HCT116 (cell line): Measurements from ENCODE around the gene HAUS6. TPM values are rescaled to one million over a fixed set of nuclear protein-coding genes. Genes with fewer than 3 reads are reported as not detected.

ENCODE experiments used
- ATAC-seq: fragments of 200-7000 bp; cut with Tn5 transposase; 2 replicates; pipeline ENCODE4 v1.9.1; 2020; ENCODE audit warnings: mild to moderate bottlenecking, moderate library complexity
- BruUV-seq: library from RNA; stranded (reverse); fragments of 400-500 nt; replicated peaks from 2 replicates; lab custom pipeline; 2021; lab: Mats Ljungman, UMichigan
- CTCF ChIA-PET: fragments of 300-600 bp; sonication (Branson Sonifier 250); formaldehyde crosslinking; loops from one replicate; lab custom pipeline; 2021; ENCODE audit warnings: antibody characterized with exemption; lab: Charles Lee
- POLR2A ChIA-PET: fragments of 300-600, 350-600 bp; sonication (Branson Sonifier 250); formaldehyde crosslinking; loops from one replicate; lab custom pipeline; 2021; ENCODE audit warnings: antibody characterized with exemption; lab: Charles Lee
- RAD21 ChIA-PET, 2 experiments: fragments of 300-600 bp; sonication (Branson Sonifier 250); formaldehyde crosslinking; loops; one replicate each; lab custom pipeline; 2023; ENCODE audit warnings: low total read pairs in 2 of 2; ENCODE audit not compliant: uncharacterized antibody in 2 of 2, unreplicated experiment in 2 of 2, low non-redundant PET in 1 of 2; lab: Charles Lee
- DNase-seq: peaks from one replicate; pipeline ENCODE4 v3.0.0-alpha.2; 2010; ENCODE audit warnings: low read depth, low spot score
- H2AFZ ChIP-seq: fragments of 200-600 bp; shearing (Covaris generic), sonication (generic); 2 replicates; pipeline ENCODE4 v1.6.1; 2017; ENCODE audit warnings: low read depth, mixed run types, mixed read lengths, antibody characterized with exemption, low read length; ENCODE audit not compliant: poor library complexity, severe bottlenecking
- H3K27ac ChIP-seq: 2 replicates; pipeline ENCODE4 v1.5.1; 2012; ENCODE audit warnings: low read depth, low read length
- H3K27me3 ChIP-seq: fragments of 200-600 bp; sonication (generic); 2 replicates; pipeline ENCODE4 v1.6.1; 2016; ENCODE audit warnings: mixed run types, low read length, mixed read lengths; ENCODE audit not compliant: insufficient read depth
- H3K36me3 ChIP-seq, 2 experiments: fragments of 200-500 bp in 1 of 2; fragments of 200-600 bp in 1 of 2; sonication (Bioruptor generic) in 1 of 2; sonication (generic) in 1 of 2; 2 replicates each; pipeline versions ENCODE4 v1.5.1 to v1.6.1; 2014 to 2016; ENCODE audit warnings: low read length in 2 of 2, inconsistent platforms in 1 of 2, mixed read lengths in 1 of 2, mixed run types in 1 of 2; ENCODE audit not compliant: insufficient read depth in 2 of 2, control insufficient read depth in 1 of 2
- H3K4me1 ChIP-seq, 2 experiments: fragments of 200-600 bp in 1 of 2; sonication (generic) in 1 of 2; 2 replicates each; pipeline versions ENCODE4 v1.5.1 to v1.6.1; 2012 to 2017; ENCODE audit warnings: low read length in 2 of 2, inconsistent platforms in 1 of 2, mild to moderate bottlenecking in 1 of 2, mixed read lengths in 1 of 2, mixed run types in 1 of 2, moderate library complexity in 1 of 2; ENCODE audit not compliant: insufficient read depth in 2 of 2, control insufficient read depth in 1 of 2
- H3K4me2 ChIP-seq: fragments of 200-600 bp; sonication (generic); 2 replicates; pipeline ENCODE4 v1.6.1; 2017; ENCODE audit warnings: mixed run types, low read length, mixed read lengths
- H3K4me3 ChIP-seq, 2 experiments: fragments of 200-600 bp in 1 of 2; sonication (generic) in 1 of 2; replicated peaks in 1 of 2; 2 replicates each; pipeline ENCODE4 v1.5.1; 2011 to 2016; ENCODE audit warnings: low read length in 2 of 2, control low read depth in 1 of 2, low read depth in 1 of 2, mild to moderate bottlenecking in 1 of 2, mixed read lengths in 1 of 2, mixed run types in 1 of 2
- H3K79me2 ChIP-seq: fragments of 200-600 bp; sonication (generic); 2 replicates; pipeline ENCODE4 v1.6.1; 2017; ENCODE audit warnings: mild to moderate bottlenecking, mixed run types, low read length, moderate library complexity, mixed read lengths; ENCODE audit not compliant: insufficient read depth
- H3K9ac ChIP-seq: fragments of 200-600 bp; sonication (generic); 2 replicates; pipeline ENCODE4 v1.6.1; 2016; ENCODE audit warnings: low read length, mixed read lengths
- H3K9me2 ChIP-seq: fragments of 200-600 bp; sonication (generic), shearing (Covaris generic); 2 replicates; pipeline ENCODE4 v1.6.1; 2017; ENCODE audit warnings: mixed run types, mild to moderate bottlenecking, moderate library complexity; ENCODE audit not compliant: insufficient read depth
- H3K9me3 ChIP-seq, 2 experiments: fragments of 200-500 bp in 1 of 2; fragments of 200-600 bp in 1 of 2; sonication (Bioruptor generic) in 1 of 2; sonication (generic) in 1 of 2; 2 replicates each; pipeline ENCODE4 v1.6.1; 2014 to 2017; ENCODE audit warnings: low read length in 2 of 2, mixed read lengths in 2 of 2, inconsistent platforms in 1 of 2, low read depth in 1 of 2, mild to moderate bottlenecking in 1 of 2, mixed run types in 1 of 2, moderate library complexity in 1 of 2; ENCODE audit not compliant: control insufficient read depth in 1 of 2, insufficient read depth in 1 of 2
- H4K20me1 ChIP-seq: fragments of 200-600 bp; sonication (generic), shearing (Covaris generic); 2 replicates; pipeline ENCODE4 v1.6.1; 2017; ENCODE audit warnings: mixed run types, mild to moderate bottlenecking, moderate library complexity; ENCODE audit not compliant: insufficient read depth
- CBX3 ChIP-seq: IDR thresholded peaks from 2 replicates; pipeline ENCODE4 v1.6.1; 2012; ENCODE audit warnings: low read depth
- CEBPB ChIP-seq: IDR thresholded peaks from 2 replicates; pipeline ENCODE4 v1.6.1; 2012; ENCODE audit warnings: low read depth
- EGR1 ChIP-seq: IDR thresholded peaks from 2 replicates; pipeline ENCODE4 v1.6.1; 2012; ENCODE audit warnings: low read depth
- ELF1 ChIP-seq: IDR thresholded peaks from 2 replicates; pipeline ENCODE4 v1.6.1; 2012; ENCODE audit warnings: low read depth, borderline replicate concordance
- EZH2 ChIP-seq: fragments of 200-600 bp; sonication (generic); IDR thresholded peaks from 2 replicates; pipeline ENCODE4 v1.6.1; 2017; ENCODE audit warnings: antibody characterized with exemption, mixed run types
- EZH2phosphoT487 ChIP-seq: fragments of 200-600 bp; IDR thresholded peaks from 2 replicates; pipeline ENCODE4 v1.6.1; 2018; ENCODE audit warnings: antibody characterized with exemption, borderline replicate concordance
- FOSL1 ChIP-seq: IDR thresholded peaks from 2 replicates; pipeline ENCODE4 v1.6.1; 2012; ENCODE audit warnings: low read depth
- JUND ChIP-seq: IDR thresholded peaks from 2 replicates; pipeline ENCODE4 v1.6.1; 2012
- MAX ChIP-seq: IDR thresholded peaks from 2 replicates; pipeline ENCODE4 v1.6.1; 2012
- POLR2A ChIP-seq: IDR thresholded peaks from 2 replicates; pipeline ENCODE4 v1.7.0; 2011; ENCODE audit warnings: borderline replicate concordance; ENCODE audit not compliant: insufficient read depth, insufficient read length; ENCODE audit errors: extremely low read depth
- POLR2AphosphoS5 ChIP-seq: IDR thresholded peaks from 2 replicates; pipeline ENCODE4 v1.6.1; 2011; ENCODE audit warnings: mild to moderate bottlenecking, low read depth, low read length, moderate library complexity
- SP1 ChIP-seq: IDR thresholded peaks from 2 replicates; pipeline ENCODE4 v1.6.1; 2012; ENCODE audit warnings: low read depth
- TCF7L2 ChIP-seq: IDR thresholded peaks from 2 replicates; pipeline ENCODE4 v1.7.0; 2011; ENCODE audit warnings: borderline replicate concordance, inconsistent platforms; ENCODE audit not compliant: insufficient read depth, insufficient read length; ENCODE audit errors: extremely low read depth
- YY1 ChIP-seq: IDR thresholded peaks from 2 replicates; pipeline ENCODE4 v1.6.1; 2011; ENCODE audit warnings: low read length, low read depth, moderate library complexity, mild to moderate bottlenecking; ENCODE audit not compliant: insufficient replicate concordance; ENCODE audit errors: extremely low read depth
- ZFX ChIP-seq: fragments of 450-650 bp; IDR thresholded peaks from 2 replicates; pipeline ENCODE4 v1.6.1; 2017
- ZNF274 ChIP-seq: fragments of 200-500 bp; sonication (Bioruptor generic); IDR thresholded peaks from 2 replicates; pipeline ENCODE4 v1.6.1; 2014; ENCODE audit warnings: mild to moderate bottlenecking, low read depth, low read length, inconsistent platforms
- intact Hi-C: fragments of 100-400 bp; cut with micrococcal nuclease; formaldehyde crosslinking; loops from 2 replicates; pipeline ENCODE4 v1.10.0; 2022
- total RNA-seq: library from RNA; stranded (reverse); gene quantifications from one replicate; pipeline ENCODE4 v1.2.1, GENCODE V29; 2021; ENCODE audit not compliant: unreplicated experiment
- TF ChIP-seq, protein P1 (sequence below): IDR thresholded peaks from 2 replicates; pipeline ENCODE4 v1.6.1; 2012; ENCODE audit warnings: low read depth
- TF ChIP-seq, protein P2 (sequence below), 3 experiments: fragments of 200-600 bp in 1 of 3; sonication (generic) in 1 of 3; IDR thresholded peaks in 2 of 3; conservative IDR thresholded peaks in 1 of 3; 2 replicates each; pipeline ENCODE4 v1.5.1; 2012 to 2017; ENCODE audit warnings: low read depth in 2 of 3, low read length in 2 of 3, antibody characterized with exemption in 1 of 3, borderline replicate concordance in 1 of 3, control low read depth in 1 of 3, mild to moderate bottlenecking in 1 of 3, mixed read lengths in 1 of 3, mixed run types in 1 of 3, moderate library complexity in 1 of 3; ENCODE audit not compliant: insufficient read depth in 1 of 3

HAUS6 gene
- total RNA-seq, 1 experiment from 2014 or later = 28.8 TPM

- H3K9me2 ChIP-seq = no peaks in the 10 kb centered on the region
- DNase-seq (no peak), ATAC-seq (no peak)
- no peak overlapping the region for H3K4me3 ChIP-seq
- CTCF ChIA-PET = no interaction called here
- no peak overlapping the region for H3K27ac ChIP-seq
- POLR2A ChIA-PET = no interaction called here
- no peaks in the 10 kb centered on the region for H3K9me3 ChIP-seq
- H3K9ac ChIP-seq = no peak overlapping the region
- no peaks in the 10 kb centered on the region for H3K36me3 ChIP-seq
- intact Hi-C loops = no loop called here
- no peak overlapping the region for H3K4me2 ChIP-seq
- no TSS peak for BruUV-seq
- H3K4me1 ChIP-seq = no peaks in the 10 kb centered on the region
- H3K79me2 ChIP-seq = no peaks in the 10 kb centered on the region
- no peak overlapping the region for H2AFZ ChIP-seq
- no peaks in the 10 kb centered on the region for H4K20me1 ChIP-seq
- TF ChIP-seq CBX3 (no peak), FOSL1 (no peak)
- RAD21 ChIA-PET = no interaction called here
- H3K27me3 ChIP-seq = no peaks in the 10 kb centered on the region
These were observed 46.5 kb upstream of the HAUS6 start for GRCh38 chr9:19149230-19149629.

DNA sequence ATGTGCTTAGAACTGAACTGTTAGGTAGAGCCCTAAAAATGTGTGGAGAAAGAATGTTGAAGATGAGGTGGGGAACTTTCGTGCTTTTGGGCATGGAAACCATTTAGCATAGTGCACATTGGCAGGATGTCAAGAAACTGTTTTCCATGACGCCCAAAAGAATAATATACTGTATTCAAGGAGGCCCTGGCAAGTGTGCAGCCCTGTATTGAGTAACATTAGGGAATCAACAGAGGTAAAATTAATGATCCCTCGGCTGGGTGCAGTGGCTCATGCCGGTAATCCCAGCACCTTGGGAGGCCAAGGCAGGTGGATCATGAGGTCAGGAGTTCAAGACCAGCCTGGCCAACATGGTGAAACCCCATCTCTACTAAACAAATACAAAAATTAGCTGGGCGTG lies 45.5 kb upstream of the HAUS6 start:
- no peaks in the 10 kb centered on the region for H3K9me2 ChIP-seq
- DNase-seq = no peak
- ChIA-PET POLR2A (no interaction called here), RAD21 (no interaction called here), CTCF (no interaction called here)
- H3K9me3 ChIP-seq = no peaks in the 10 kb centered on the region
- H3K27me3 ChIP-seq = no peaks in the 10 kb centered on the region
- intact Hi-C loops = no loop called here
- no peaks in the 10 kb centered on the region for H3K79me2 ChIP-seq
- H4K20me1 ChIP-seq = no peaks in the 10 kb centered on the region
- H3K9ac ChIP-seq = no peak overlapping the region
- no peaks in the 10 kb centered on the region for H3K4me1 ChIP-seq
- no peak overlapping the region for H3K27ac ChIP-seq
- no peak overlapping the region for H2AFZ ChIP-seq
- no TSS peak for BruUV-seq
- ATAC-seq = no peak
- no peak overlapping the region for H3K4me2 ChIP-seq
- H3K36me3 ChIP-seq = no peaks in the 10 kb centered on the region
- no peak overlapping the region for H3K4me3 ChIP-seq
- TF ChIP-seq, protein P1, sequence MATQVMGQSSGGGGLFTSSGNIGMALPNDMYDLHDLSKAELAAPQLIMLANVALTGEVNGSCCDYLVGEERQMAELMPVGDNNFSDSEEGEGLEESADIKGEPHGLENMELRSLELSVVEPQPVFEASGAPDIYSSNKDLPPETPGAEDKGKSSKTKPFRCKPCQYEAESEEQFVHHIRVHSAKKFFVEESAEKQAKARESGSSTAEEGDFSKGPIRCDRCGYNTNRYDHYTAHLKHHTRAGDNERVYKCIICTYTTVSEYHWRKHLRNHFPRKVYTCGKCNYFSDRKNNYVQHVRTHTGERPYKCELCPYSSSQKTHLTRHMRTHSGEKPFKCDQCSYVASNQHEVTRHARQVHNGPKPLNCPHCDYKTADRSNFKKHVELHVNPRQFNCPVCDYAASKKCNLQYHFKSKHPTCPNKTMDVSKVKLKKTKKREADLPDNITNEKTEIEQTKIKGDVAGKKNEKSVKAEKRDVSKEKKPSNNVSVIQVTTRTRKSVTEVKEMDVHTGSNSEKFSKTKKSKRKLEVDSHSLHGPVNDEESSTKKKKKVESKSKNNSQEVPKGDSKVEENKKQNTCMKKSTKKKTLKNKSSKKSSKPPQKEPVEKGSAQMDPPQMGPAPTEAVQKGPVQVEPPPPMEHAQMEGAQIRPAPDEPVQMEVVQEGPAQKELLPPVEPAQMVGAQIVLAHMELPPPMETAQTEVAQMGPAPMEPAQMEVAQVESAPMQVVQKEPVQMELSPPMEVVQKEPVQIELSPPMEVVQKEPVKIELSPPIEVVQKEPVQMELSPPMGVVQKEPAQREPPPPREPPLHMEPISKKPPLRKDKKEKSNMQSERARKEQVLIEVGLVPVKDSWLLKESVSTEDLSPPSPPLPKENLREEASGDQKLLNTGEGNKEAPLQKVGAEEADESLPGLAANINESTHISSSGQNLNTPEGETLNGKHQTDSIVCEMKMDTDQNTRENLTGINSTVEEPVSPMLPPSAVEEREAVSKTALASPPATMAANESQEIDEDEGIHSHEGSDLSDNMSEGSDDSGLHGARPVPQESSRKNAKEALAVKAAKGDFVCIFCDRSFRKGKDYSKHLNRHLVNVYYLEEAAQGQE = no peak
- TF ChIP-seq ZNF274 (no peak), EZH2phosphoT487 (no peak), POLR2A (no peak), MAX (no peak), JUND (no peak), ZFX (no peak), SP1 (no peak), ELF1 (no peak), EGR1 (no peak), POLR2AphosphoS5 (no peak), YY1 (no peak), TCF7L2 (no peak), EZH2 (no peak), CEBPB (no peak), FOSL1 (no peak)
- TF ChIP-seq, protein P2, sequence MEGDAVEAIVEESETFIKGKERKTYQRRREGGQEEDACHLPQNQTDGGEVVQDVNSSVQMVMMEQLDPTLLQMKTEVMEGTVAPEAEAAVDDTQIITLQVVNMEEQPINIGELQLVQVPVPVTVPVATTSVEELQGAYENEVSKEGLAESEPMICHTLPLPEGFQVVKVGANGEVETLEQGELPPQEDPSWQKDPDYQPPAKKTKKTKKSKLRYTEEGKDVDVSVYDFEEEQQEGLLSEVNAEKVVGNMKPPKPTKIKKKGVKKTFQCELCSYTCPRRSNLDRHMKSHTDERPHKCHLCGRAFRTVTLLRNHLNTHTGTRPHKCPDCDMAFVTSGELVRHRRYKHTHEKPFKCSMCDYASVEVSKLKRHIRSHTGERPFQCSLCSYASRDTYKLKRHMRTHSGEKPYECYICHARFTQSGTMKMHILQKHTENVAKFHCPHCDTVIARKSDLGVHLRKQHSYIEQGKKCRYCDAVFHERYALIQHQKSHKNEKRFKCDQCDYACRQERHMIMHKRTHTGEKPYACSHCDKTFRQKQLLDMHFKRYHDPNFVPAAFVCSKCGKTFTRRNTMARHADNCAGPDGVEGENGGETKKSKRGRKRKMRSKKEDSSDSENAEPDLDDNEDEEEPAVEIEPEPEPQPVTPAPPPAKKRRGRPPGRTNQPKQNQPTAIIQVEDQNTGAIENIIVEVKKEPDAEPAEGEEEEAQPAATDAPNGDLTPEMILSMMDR (IDR thresholded peaks at IDR 0.05 in 2 of 3, conservative IDR thresholded peaks at IDR 0.05 in 1 of 3; ENCODE audit: borderline replicate concordance in 1 of 3, insufficient read depth in 1 of 3, low read depth in 2 of 3, low read length in 2 of 3) = no peak
